ENCODE measurements around the gene CBFA2T3.
"Not testable (repeated sequence)": the region's sequence is repeated elsewhere in the genome, so short reads cannot be mapped to it uniquely, and the experiment has no call there.

The CBFA2T3 gene

GRCh38 chr16:88904676-88905365 is 72.2 kb downstream of the CBFA2T3 start:
- no peak for DNase-seq

GRCh38 chr16:88903267-88903666 is 73.7 kb downstream of the CBFA2T3 start:
- DNase-seq: no peak

GRCh38 chr16:88902744-88903143 is 74.3 kb downstream of the CBFA2T3 start:
- no peak for DNase-seq

GRCh38 chr16:88901718-88902337 is 75.2 kb downstream of the CBFA2T3 start:
- no peak for DNase-seq

- DNase-seq: no peak
These were observed 76.3 kb downstream of the CBFA2T3 start for GRCh38 chr16:88900662-88901052.

GRCh38 chr16:88899901-88900661 is 76.9 kb downstream of the CBFA2T3 start:
- DNase-seq: no peak

GRCh38 chr16:88897696-88898425 is 79.1 kb downstream of the CBFA2T3 start:
- no peak for DNase-seq

GRCh38 chr16:88896238-88897070 is 80.6 kb downstream of the CBFA2T3 start:
- DNase-seq: no peak

- no peak for DNase-seq
These were observed 81.7 kb downstream of the CBFA2T3 start for GRCh38 chr16:88895335-88895734.

- DNase-seq: no peak
These were observed 82.2 kb downstream of the CBFA2T3 start for GRCh38 chr16:88894681-88895300.

GRCh38 chr16:88894266-88894665 is 82.7 kb downstream of the CBFA2T3 start:
- DNase-seq: not testable (repeated sequence)

- DNase-seq: no peak
These were observed 83.7 kb downstream of the CBFA2T3 start for GRCh38 chr16:88893127-88893968.

- no peak for DNase-seq
These were observed 84.9 kb downstream of the CBFA2T3 start for GRCh38 chr16:88892065-88892464.

GRCh38 chr16:88891083-88891482 is 85.9 kb downstream of the CBFA2T3 start:
- no peak for DNase-seq

- not testable (repeated sequence) for DNase-seq
These were observed 87.2 kb downstream of the CBFA2T3 start for GRCh38 chr16:88889702-88890352.

- no peak for DNase-seq
These were observed 88.3 kb downstream of the CBFA2T3 start for GRCh38 chr16:88888461-88889387.

GRCh38 chr16:88888057-88888456 is 89.0 kb downstream of the CBFA2T3 start:
- DNase-seq: no peak

- DNase-seq: no peak
These were observed 90.0 kb downstream of the CBFA2T3 start for GRCh38 chr16:88886845-88887521.

- DNase-seq: no peak
These were observed 90.6 kb downstream of the CBFA2T3 start for GRCh38 chr16:88886420-88886844.

Measured in activated naive CD4-positive, alpha-beta T cell (primary cell).